Heart left ventricle (tissue), 16 donors: ENCODE measurements around the gene ABCC1. TPM values are rescaled to one million over a fixed set of nuclear protein-coding genes. Genes with fewer than 3 reads are reported as not detected.
A peak's percentile ranks its signal among the peaks of the same experiment; 100 is the strongest.

ENCODE experiments used
- ATAC-seq, 4 donors: fragments of 200-7000 bp; cut with Tn5 transposase; one replicate each; pipeline ENCODE4 v1.9.1; 2020 to 2022; ENCODE audit warnings: moderate library complexity in 4 of 4, mild to moderate bottlenecking in 3 of 4, moderate number of reproducible peaks in 1 of 4
- DNase-seq, 5 donors: peaks; one replicate each; pipeline ENCODE4 v3.0.0-alpha.2; 2020
- H3K27ac ChIP-seq, 12 donors: fragments of 200-600 bp; sonication (generic) in 4 of 12; one replicate each; pipeline versions ENCODE4 v1.5.0 to v1.8.0; 2016 to 2022; ENCODE audit warnings: mild to moderate bottlenecking in 2 of 12
- H3K27me3 ChIP-seq, 9 donors: fragments of 200-600 bp; sonication (generic) in 2 of 9; one replicate each; pipeline versions ENCODE4 v1.5.1 to v1.8.0; 2016 to 2022; ENCODE audit warnings: mild to moderate bottlenecking in 3 of 9
- H3K36me3 ChIP-seq, 9 donors: fragments of 200-600 bp; sonication (generic) in 2 of 9; one replicate each; pipeline versions ENCODE4 v1.5.0 to v1.8.0; 2018 to 2022; ENCODE audit warnings: mild to moderate bottlenecking in 2 of 9
- H3K4me1 ChIP-seq, 12 donors: fragments of 200-600 bp; sonication (generic) in 4 of 12; one replicate each; pipeline versions ENCODE4 v1.5.0 to v1.8.0; 2016 to 2022; ENCODE audit warnings: mild to moderate bottlenecking in 3 of 12
- H3K4me3 ChIP-seq, 12 donors: fragments of 200-600 bp; sonication (generic) in 4 of 12; one replicate each; pipeline versions ENCODE4 v1.5.0 to v1.8.0; 2017 to 2022; ENCODE audit warnings: mild to moderate bottlenecking in 9 of 12, moderate library complexity in 4 of 12
- H3K9me3 ChIP-seq, 12 donors: fragments of 200-600 bp; sonication (generic) in 4 of 12; one replicate each; pipeline versions ENCODE4 v1.5.0 to v1.8.0; 2016 to 2022; ENCODE audit warnings: mild to moderate bottlenecking in 1 of 12
- CTCF ChIP-seq, 12 donors: fragments of 200-600 bp; sonication (generic) in 4 of 12; IDR thresholded peaks; one replicate each; pipeline versions ENCODE4 v1.5.0 to v1.8.0; 2018 to 2022; ENCODE audit warnings: antibody characterized with exemption in 12 of 12, mild to moderate bottlenecking in 5 of 12
- POLR2A ChIP-seq, 2 donors: fragments of 450-650 bp; IDR thresholded peaks; one replicate each; pipeline ENCODE4 v1.6.1; 2017; ENCODE audit warnings: antibody characterized with exemption in 2 of 2, mild to moderate bottlenecking in 2 of 2, moderate library complexity in 2 of 2
- WGBS, 4 donors: extraction: QIAGEN DNeasy Blood & Tissue Kit in 2 of 4; methylation state at CpG; one replicate each; pipeline versions ENCODE4 v1.1.5 to v1.1.7; 2013 to 2018; 5-methylcytosine and 5-hydroxymethylcytosine counted together
- intact Hi-C, 10 donors: fragments of 100-400 bp; cut with DNase I; formaldehyde crosslinking; loops; one replicate each; pipeline versions ENCODE4 v1.11.1 to v1.14.2; 2022
- polyA plus RNA-seq, 2 donors: library from polyadenylated mRNA; stranded (reverse); fragments of 200-250 nt; gene quantifications; one replicate each; pipeline ENCODE4 v1.2.3, GENCODE V29; 2013
- total RNA-seq, 9 donors: library from RNA; depleted of rRNA in 2 of 9; stranded (reverse); fragments of >200 nt in 2 of 9; fragmentation: NEBNext Ultra II Directional in 3 of 9; extraction: Animal tissue kit (Norgen Biotek cat#: 25700) in 3 of 9; gene quantifications; one replicate each; pipeline versions ENCODE4 v1.1.0 to v1.2.4, GENCODE V29; 2016 to 2023
- donor health status: ischemic (EF 13 %, LVEDD 7.1; RV severe dilation, severe dysfunction).
- donor health status: healthy with polysubstance abuse.
- donor health status: DM: no; HTN: yes; CAD: no.
- donor health status: DM: no; HTN: no; CAD: no.
- donor health status: ischemic (EF 25% LVEDD 6.9; RV normal size, moderate dysfunction).
- donor health status: ischemic (EF 25% LVEDD 5.7; RV mildly dilated, moderate dysfunction).
- donor health status: healthy.
- donor health status: DM: yes; HTN: yes; CAD: no.
- donor health status: ischemic (EF 35%, LVEDD 5.7; RV mildly dilated, moderate dysfunction).
- donor health status: nonischemic (EF 11% LVEDD 7.7; RV severe dilation, severe dysfunction).
- donor health status: DM: yes; HTN: yes; CAD: no.
- donor health status: PGD.
- donor health status: ischemic (EF 29% LVEDD 5.4; RV normal size, mild dysfunction).
- donor health status: nonischemic (EF 23%, LVEDD 6.1; RV moderate dilation, normal function).

The ABCC1 gene
- total and polyA plus RNA-seq, 11 donors = 8.1 to 28.0 (median 22.4) TPM

- 92 to 98% (median 96%) methylated on average over 5 of the region's 5 CpGs for WGBS, 4 donors
- intact Hi-C loops = no loop called here
- no peaks in the 10 kb centered on the region for H3K27me3 ChIP-seq
- no peak for ATAC-seq
- no peak for DNase-seq
- H3K27ac ChIP-seq = no peak overlapping the region
- peaks cover 0 to 7% (median 0%) of the 10 kb centered on the region in 12 donors for H3K9me3 ChIP-seq
- H3K4me1 ChIP-seq = no peaks in the 10 kb centered on the region
- H3K36me3 ChIP-seq = no peaks in the 10 kb centered on the region
- TF ChIP-seq POLR2A (IDR thresholded peaks at IDR 0.05) (no peak), CTCF (IDR thresholded peaks at IDR 0.05) (no peak)
- no peak overlapping the region for H3K4me3 ChIP-seq
Measured at GRCh38 chr16:15903960-15904359, 45.5 kb upstream of the ABCC1 start.

GRCh38 chr16:15906439-15906838 is 43.0 kb upstream of the ABCC1 start:
- 55 to 79% (median 66%) methylated on average over 2 of the region's 2 CpGs for WGBS, 4 donors
- Histone ChIP-seq H3K27ac (no peak overlapping the region), H3K4me3 (no peak overlapping the region), H3K27me3 (no peaks in the 10 kb centered on the region), H3K36me3 (no peaks in the 10 kb centered on the region), H3K4me1 (no peaks in the 10 kb centered on the region), H3K9me3 (peaks cover 0 to 7% (median 0%) of the 10 kb centered on the region in 12 donors)
- TF ChIP-seq POLR2A (IDR thresholded peaks at IDR 0.05) (no peak), CTCF (IDR thresholded peaks at IDR 0.05) (no peak)
- DNase-seq (no peak), ATAC-seq (no peak)
- intact Hi-C loops = no loop called here

GRCh38 chr16:15907863-15908478 is 41.4 kb upstream of the ABCC1 start:
- H3K9me3 ChIP-seq = peaks cover 0 to 7% (median 0%) of the 10 kb centered on the region in 12 donors
- no peak overlapping the region for H3K4me3 ChIP-seq
- 73 to 80% (median 75%) methylated on average over 7 of the region's 7 CpGs for WGBS, 4 donors
- no peaks in the 10 kb centered on the region for H3K4me1 ChIP-seq
- DNase-seq (no peak), ATAC-seq (peak in 2 of 4 donors; percentile 56 to 60)
- H3K27ac ChIP-seq = no peak overlapping the region
- H3K36me3 ChIP-seq = no peaks in the 10 kb centered on the region
- intact Hi-C loops = no loop called here
- H3K27me3 ChIP-seq = no peaks in the 10 kb centered on the region
- TF ChIP-seq POLR2A (IDR thresholded peaks at IDR 0.05) = no peak
- TF ChIP-seq CTCF (IDR thresholded peaks at IDR 0.05) = no peak

- Histone ChIP-seq H3K9me3 (peaks cover 0 to 6% (median 0%) of the 10 kb centered on the region in 12 donors), H3K27me3 (no peaks in the 10 kb centered on the region), H3K4me1 (no peaks in the 10 kb centered on the region), H3K27ac (no peak overlapping the region), H3K4me3 (no peak overlapping the region), H3K36me3 (no peaks in the 10 kb centered on the region)
- 91 to 92% (median 92%) methylated on average over 3 of the region's 3 CpGs for WGBS, 4 donors
- intact Hi-C loops = no loop called here
- DNase-seq (no peak), ATAC-seq (no peak)
- TF ChIP-seq CTCF (IDR thresholded peaks at IDR 0.05) (no peak), POLR2A (IDR thresholded peaks at IDR 0.05) (no peak)
Measured at GRCh38 chr16:15911198-15911597, 38.2 kb upstream of the ABCC1 start.
